Measurements from ENCODE around the gene ARHGAP28. TPM values are rescaled to one million over a fixed set of nuclear protein-coding genes. Genes with fewer than 3 reads are reported as not detected.
A peak's percentile ranks its signal among the peaks of the same experiment; 100 is the strongest.

The ARHGAP28 gene
- total RNA-seq, 1 donor from 2014 or later = 161 TPM

- no peaks in the 10 kb centered on the region for H3K27me3 Mint-ChIP-seq (ENCODE audit: low read depth)
- no peaks in the 10 kb centered on the region for H3K9me3 Mint-ChIP-seq
- no peak for DNase-seq (ENCODE audit: low spot score in 2 of 2, unreplicated experiment in 2 of 2)
- H3K36me3 Mint-ChIP-seq = no peaks in the 10 kb centered on the region
- peaks cover 57% of the 10 kb centered on the region for H3K4me1 Mint-ChIP-seq
- no peak for TF ChIP-seq CTCF (IDR thresholded peaks at IDR 0.05; ENCODE audit: unreplicated experiment)
- H3K4me3 Mint-ChIP-seq = peak overlapping the region; percentile 92
- peak overlapping the region; percentile 99 for H3K27ac Mint-ChIP-seq
Measured at GRCh38 chr18:6728331-6728730, 1.2 kb upstream of the ARHGAP28 start.

- H3K9me3 Mint-ChIP-seq = no peaks in the 10 kb centered on the region
- no peak for TF ChIP-seq CTCF (IDR thresholded peaks at IDR 0.05; ENCODE audit: unreplicated experiment)
- DNase-seq (ENCODE audit: low spot score in 2 of 2, unreplicated experiment in 2 of 2) = no peak
Measured at GRCh38 chr18:6728809-6729246, 688 bp upstream of the ARHGAP28 start.

GRCh38 chr18:6730416-6731221, 1.1 kb downstream of the ARHGAP28 start:
- H3K4me1 Mint-ChIP-seq = peaks cover 70% of the 10 kb centered on the region
- no peak for TF ChIP-seq CTCF (IDR thresholded peaks at IDR 0.05; ENCODE audit: unreplicated experiment)
- peak overlapping the region; percentile 92 for H3K4me3 Mint-ChIP-seq
- no peaks in the 10 kb centered on the region for H3K9me3 Mint-ChIP-seq
- no peaks in the 10 kb centered on the region for H3K27me3 Mint-ChIP-seq (ENCODE audit: low read depth)
- no peaks in the 10 kb centered on the region for H3K36me3 Mint-ChIP-seq
- peak overlapping the region; percentile 99 for H3K27ac Mint-ChIP-seq
- no peak for DNase-seq (ENCODE audit: low spot score in 2 of 2, unreplicated experiment in 2 of 2)

More at GRCh38 chr18:6728809-6729246, 688 bp upstream of the ARHGAP28 start:
- H3K27ac Mint-ChIP-seq = peak overlapping the region; percentile 99
- peak overlapping the region; percentile 92 for H3K4me3 Mint-ChIP-seq
- peaks cover 62% of the 10 kb centered on the region for H3K4me1 Mint-ChIP-seq
- H3K36me3 Mint-ChIP-seq = no peaks in the 10 kb centered on the region
- H3K27me3 Mint-ChIP-seq (ENCODE audit: low read depth) = no peaks in the 10 kb centered on the region

GRCh38 chr18:6731222-6731596, 1.7 kb downstream of the ARHGAP28 start:
- Mint-ChIP-seq H3K36me3 (peaks cover 3% of the 10 kb centered on the region), H3K9me3 (no peaks in the 10 kb centered on the region), H3K27ac (peak overlapping the region; percentile 99), H3K27me3 (ENCODE audit: low read depth) (no peaks in the 10 kb centered on the region), H3K4me3 (peak overlapping the region; percentile 92), H3K4me1 (peaks cover 75% of the 10 kb centered on the region)
- no peak for TF ChIP-seq CTCF (IDR thresholded peaks at IDR 0.05; ENCODE audit: unreplicated experiment)
- no peak for DNase-seq (ENCODE audit: low spot score in 2 of 2, unreplicated experiment in 2 of 2)

- H3K27me3 Mint-ChIP-seq (ENCODE audit: low read depth) = no peaks in the 10 kb centered on the region
- H3K4me1 Mint-ChIP-seq = peaks cover 75% of the 10 kb centered on the region
- peaks cover 4% of the 10 kb centered on the region for H3K36me3 Mint-ChIP-seq
- no peak for DNase-seq (ENCODE audit: low spot score in 2 of 2, unreplicated experiment in 2 of 2)
- peak overlapping the region; percentile 35 for H3K4me3 Mint-ChIP-seq
- no peak for TF ChIP-seq CTCF (IDR thresholded peaks at IDR 0.05; ENCODE audit: unreplicated experiment)
- no peaks in the 10 kb centered on the region for H3K9me3 Mint-ChIP-seq
- H3K27ac Mint-ChIP-seq = peak overlapping the region; percentile 51
Measured at GRCh38 chr18:6732952-6733351, 3.4 kb downstream of the ARHGAP28 start.

Data from mesothelial cell of epicardium (in vitro differentiated cells).